KG1 (cell line): ENCODE measurements around the gene ABCA10.
"Not testable (repeated sequence)": the region's sequence is repeated elsewhere in the genome, so short reads cannot be mapped to it uniquely, and the experiment has no call there.

Experiments
- DNase-seq: peaks from one replicate; lab custom pipeline; 2025; lab: John Stamatoyannopoulos, UW

The ABCA10 gene

GRCh38 chr17:69227541-69227940 lies 1.1 kb downstream of the ABCA10 start:
- peak; percentile 22 for DNase-seq

- DNase-seq, result no peak
These were observed 4.8 kb downstream of the ABCA10 start for GRCh38 chr17:69223809-69224208.

- no peak for DNase-seq
These were observed 5.8 kb downstream of the ABCA10 start for GRCh38 chr17:69222707-69223258.

- no peak for DNase-seq
These were observed 8.5 kb downstream of the ABCA10 start for GRCh38 chr17:69220098-69220497.

GRCh38 chr17:69218986-69219385 lies 9.6 kb downstream of the ABCA10 start:
- DNase-seq, result no peak

GRCh38 chr17:69213059-69213813 lies 15.4 kb downstream of the ABCA10 start:
- no peak for DNase-seq

- DNase-seq, result no peak
These were observed 20.0 kb downstream of the ABCA10 start for GRCh38 chr17:69208640-69209039.

- DNase-seq, result no peak
These were observed 21.5 kb downstream of the ABCA10 start for GRCh38 chr17:69207151-69207550.

GRCh38 chr17:69198238-69198637 lies 30.4 kb downstream of the ABCA10 start:
- no peak for DNase-seq

- not testable (repeated sequence) for DNase-seq
These were observed 32.4 kb downstream of the ABCA10 start for GRCh38 chr17:69196105-69196653.

- DNase-seq, result no peak
These were observed 35.9 kb downstream of the ABCA10 start for GRCh38 chr17:69192754-69193153.

GRCh38 chr17:69188796-69189195 lies 39.8 kb downstream of the ABCA10 start:
- no peak for DNase-seq

- no peak for DNase-seq
These were observed 40.6 kb downstream of the ABCA10 start for GRCh38 chr17:69188064-69188463.

- no peak for DNase-seq
These were observed 41.3 kb downstream of the ABCA10 start for GRCh38 chr17:69187294-69187693.

- no peak for DNase-seq
These were observed 49.2 kb downstream of the ABCA10 start for GRCh38 chr17:69179227-69179952.

GRCh38 chr17:69176457-69176795 lies 52.2 kb downstream of the ABCA10 start:
- no peak for DNase-seq

GRCh38 chr17:69175625-69176456 lies 52.8 kb downstream of the ABCA10 start:
- DNase-seq, result no peak

- DNase-seq, result no peak
These were observed 53.4 kb downstream of the ABCA10 start for GRCh38 chr17:69175262-69175624.

- no peak for DNase-seq
These were observed 55.5 kb downstream of the ABCA10 start for GRCh38 chr17:69173118-69173517.

- no peak for DNase-seq
These were observed 58.2 kb downstream of the ABCA10 start for GRCh38 chr17:69170377-69170776.

- not testable (repeated sequence) for DNase-seq
These were observed 60.0 kb downstream of the ABCA10 start for GRCh38 chr17:69168642-69169041.

GRCh38 chr17:69166957-69167356 lies 61.7 kb downstream of the ABCA10 start:
- no peak for DNase-seq
